Thyroid gland (tissue), 4 donors: ENCODE measurements around the gene ZBTB16. TPM values are rescaled to one million over a fixed set of nuclear protein-coding genes. Genes with fewer than 3 reads are reported as not detected.

ENCODE experiments used
- DNase-seq, 2 donors: peaks; one replicate each; pipeline ENCODE4 v3.0.0-alpha.2; 2019
- H3K27ac ChIP-seq, 3 donors: fragments of 200-600 bp; sonication (generic); 1 replicate in 2 of 3; 2 replicates in 1 of 3; pipeline ENCODE4 v1.5.1; 2016 to 2019; ENCODE audit warnings: mild to moderate bottlenecking in 1 of 3, moderate library complexity in 1 of 3
- H3K27me3 ChIP-seq: fragments of 200-600 bp; sonication (generic); one replicate; pipeline ENCODE4 v1.5.1; 2019
- H3K36me3 ChIP-seq, 2 donors: fragments of 200-600 bp; sonication (generic); one replicate each; pipeline ENCODE4 v1.5.1; 2016 to 2019
- H3K4me1 ChIP-seq, 2 donors: fragments of 200-600 bp; sonication (generic); one replicate each; pipeline ENCODE4 v1.5.1; 2017 to 2019
- H3K4me3 ChIP-seq, 3 donors: fragments of 200-600 bp; sonication (generic); replicated peaks in 1 of 3; 1 replicate in 2 of 3; 2 replicates in 1 of 3; pipeline ENCODE4 v1.5.1; 2016; ENCODE audit warnings: mild to moderate bottlenecking in 1 of 3
- H3K9me3 ChIP-seq: fragments of 200-600 bp; sonication (generic); one replicate; pipeline ENCODE4 v1.5.1; 2017
- POLR2A ChIP-seq, 2 donors: fragments of 450-650 bp; IDR thresholded peaks; one replicate each; pipeline ENCODE4 v1.6.1; 2017; ENCODE audit warnings: antibody characterized with exemption in 2 of 2, mild to moderate bottlenecking in 2 of 2, moderate library complexity in 1 of 2
- WGBS, 2 donors: methylation state at CpG; one replicate each; pipeline ENCODE4 v1.1.5; 2017; 5-methylcytosine and 5-hydroxymethylcytosine counted together
- intact Hi-C: fragments of 100-400 bp; cut with DNase I; formaldehyde crosslinking; loops from one replicate; pipeline ENCODE4 v1.15.1; 2023
- total RNA-seq, 4 donors: library from RNA; depleted of rRNA; stranded (reverse); fragments of >200 nt; gene quantifications; one replicate each; pipeline ENCODE4 v1.2.3, GENCODE V29; 2016
- TF ChIP-seq, protein P1 (sequence below), 6 experiments: fragments of 200-600 bp in 3 of 6; fragments of 450-650 bp in 3 of 6; sonication (generic) in 3 of 6; IDR thresholded peaks; one replicate each; pipeline ENCODE4 v1.5.1; 2016 to 2019; ENCODE audit warnings: antibody characterized with exemption in 6 of 6, mild to moderate bottlenecking in 2 of 6, inconsistent platforms in 1 of 6, moderate library complexity in 1 of 6

The ZBTB16 gene
- total RNA-seq, 4 donors from 2014 or later = 157 to 385 (median 177) TPM

DNA sequence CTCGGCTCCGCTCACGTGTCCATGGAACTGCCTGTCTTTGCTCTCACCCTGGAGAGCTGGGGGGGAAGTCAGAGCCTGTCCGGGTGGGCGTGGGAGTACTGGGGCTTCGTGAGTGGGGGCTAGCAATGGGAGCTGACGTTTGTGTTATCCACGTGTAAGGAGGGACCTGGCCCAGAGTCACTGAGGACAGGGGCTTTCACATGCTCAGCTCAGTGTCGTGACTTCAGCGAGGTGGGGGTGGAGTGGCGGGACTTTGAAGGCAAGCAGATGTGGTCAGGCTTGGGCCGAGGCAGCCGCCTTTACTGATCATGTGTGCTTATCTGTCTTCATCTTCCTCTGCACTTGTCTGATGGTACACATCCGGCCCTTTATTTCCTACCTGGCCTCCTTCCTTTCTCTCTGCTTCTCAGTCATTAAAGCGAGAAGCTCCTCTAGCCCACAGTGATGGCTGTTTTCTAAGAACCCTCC lies 123.6 kb downstream of the ZBTB16 start:
- Histone ChIP-seq H3K27me3 (no peaks in the 10 kb centered on the region), H3K27ac (peak overlapping the region; percentile 13 to 99 (median 99)), H3K9me3 (no peaks in the 10 kb centered on the region), H3K36me3 (peaks cover 13 to 15% of the 10 kb centered on the region in 2 donors), H3K4me1 (peaks cover 42 to 78% of the 10 kb centered on the region in 2 donors), H3K4me3 (no peak overlapping the region)
- TF ChIP-seq, protein P1, sequence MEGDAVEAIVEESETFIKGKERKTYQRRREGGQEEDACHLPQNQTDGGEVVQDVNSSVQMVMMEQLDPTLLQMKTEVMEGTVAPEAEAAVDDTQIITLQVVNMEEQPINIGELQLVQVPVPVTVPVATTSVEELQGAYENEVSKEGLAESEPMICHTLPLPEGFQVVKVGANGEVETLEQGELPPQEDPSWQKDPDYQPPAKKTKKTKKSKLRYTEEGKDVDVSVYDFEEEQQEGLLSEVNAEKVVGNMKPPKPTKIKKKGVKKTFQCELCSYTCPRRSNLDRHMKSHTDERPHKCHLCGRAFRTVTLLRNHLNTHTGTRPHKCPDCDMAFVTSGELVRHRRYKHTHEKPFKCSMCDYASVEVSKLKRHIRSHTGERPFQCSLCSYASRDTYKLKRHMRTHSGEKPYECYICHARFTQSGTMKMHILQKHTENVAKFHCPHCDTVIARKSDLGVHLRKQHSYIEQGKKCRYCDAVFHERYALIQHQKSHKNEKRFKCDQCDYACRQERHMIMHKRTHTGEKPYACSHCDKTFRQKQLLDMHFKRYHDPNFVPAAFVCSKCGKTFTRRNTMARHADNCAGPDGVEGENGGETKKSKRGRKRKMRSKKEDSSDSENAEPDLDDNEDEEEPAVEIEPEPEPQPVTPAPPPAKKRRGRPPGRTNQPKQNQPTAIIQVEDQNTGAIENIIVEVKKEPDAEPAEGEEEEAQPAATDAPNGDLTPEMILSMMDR (IDR thresholded peaks at IDR 0.05) = no peak
- TF ChIP-seq POLR2A (IDR thresholded peaks at IDR 0.05) = no peak
- intact Hi-C loops = loop anchor here (5.0 kb wide), 1 partner anchor 126 kb away; the partner anchor contains the start of gene ZBTB16
- WGBS, 2 donors = 71 to 78% methylated on average over 13 to 15 of the region's 15 CpGs
- no peak for DNase-seq

DNA sequence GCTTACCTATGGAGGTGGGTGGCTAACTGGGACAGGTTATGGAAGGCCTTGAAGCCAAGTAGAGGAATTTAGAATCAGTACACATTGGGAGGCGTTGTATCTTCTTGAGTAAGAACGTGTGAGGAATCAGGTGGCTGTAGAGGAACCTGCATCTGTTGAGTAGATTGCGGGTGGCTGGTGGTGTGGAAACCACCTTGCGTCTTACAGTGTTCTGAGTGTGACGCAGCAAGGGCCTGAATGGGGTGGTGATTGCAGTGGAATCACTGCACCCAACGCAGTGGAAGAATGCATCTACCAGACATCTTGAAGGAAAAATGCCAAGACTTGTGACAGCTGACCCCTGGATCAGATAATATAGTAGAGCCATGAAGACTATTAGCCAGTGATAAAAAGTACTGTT lies 125.9 kb downstream of the ZBTB16 start:
- no peak for DNase-seq
- 88 to 93% methylated on average over 6 of the region's 6 CpGs for WGBS, 2 donors
- H3K27me3 ChIP-seq = no peaks in the 10 kb centered on the region
- TF ChIP-seq POLR2A (IDR thresholded peaks at IDR 0.05) = no peak
- TF ChIP-seq, protein P1 (IDR thresholded peaks at IDR 0.05) = no peak
- H3K27ac ChIP-seq = no peak overlapping the region
- intact Hi-C loops = no loop called here
- peaks cover 27 to 61% of the 10 kb centered on the region in 2 donors for H3K4me1 ChIP-seq
- H3K4me3 ChIP-seq = no peak overlapping the region
- peaks cover 24% of the 10 kb centered on the region in 2 donors for H3K36me3 ChIP-seq
- no peaks in the 10 kb centered on the region for H3K9me3 ChIP-seq

DNA sequence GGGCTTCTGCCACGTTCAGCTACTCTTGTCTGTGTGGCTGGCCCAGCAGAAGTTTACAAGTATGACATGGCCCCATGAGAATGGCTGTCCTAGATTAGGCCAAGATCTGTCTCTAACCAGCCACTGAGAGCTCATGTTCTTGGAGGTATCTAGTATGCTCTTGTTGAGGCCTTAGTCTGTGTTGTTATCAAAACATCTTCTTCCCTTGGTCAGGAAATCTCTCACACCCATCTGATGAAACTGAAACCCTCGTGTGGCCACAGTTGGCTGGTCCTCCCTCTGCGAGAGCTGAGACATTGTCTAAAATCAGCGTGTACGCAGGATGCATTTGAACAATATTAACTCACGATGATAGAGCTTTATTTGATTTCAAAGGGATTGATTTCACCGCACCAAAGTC lies 127.7 kb downstream of the ZBTB16 start:
- intact Hi-C loops = no loop called here
- Histone ChIP-seq H3K27me3 (no peaks in the 10 kb centered on the region), H3K36me3 (peaks cover 31 to 40% of the 10 kb centered on the region in 2 donors), H3K4me3 (no peak overlapping the region), H3K27ac (peak overlapping the region in 1 of 3 donors; percentile 37), H3K4me1 (peaks cover 10 to 44% of the 10 kb centered on the region in 2 donors), H3K9me3 (no peaks in the 10 kb centered on the region)
- no peak for DNase-seq
- no peak for TF ChIP-seq POLR2A (IDR thresholded peaks at IDR 0.05)
- TF ChIP-seq, protein P1 (IDR thresholded peaks at IDR 0.05) = no peak
- WGBS, 2 donors = 82 to 91% methylated on average over 7 of the region's 7 CpGs

DNA sequence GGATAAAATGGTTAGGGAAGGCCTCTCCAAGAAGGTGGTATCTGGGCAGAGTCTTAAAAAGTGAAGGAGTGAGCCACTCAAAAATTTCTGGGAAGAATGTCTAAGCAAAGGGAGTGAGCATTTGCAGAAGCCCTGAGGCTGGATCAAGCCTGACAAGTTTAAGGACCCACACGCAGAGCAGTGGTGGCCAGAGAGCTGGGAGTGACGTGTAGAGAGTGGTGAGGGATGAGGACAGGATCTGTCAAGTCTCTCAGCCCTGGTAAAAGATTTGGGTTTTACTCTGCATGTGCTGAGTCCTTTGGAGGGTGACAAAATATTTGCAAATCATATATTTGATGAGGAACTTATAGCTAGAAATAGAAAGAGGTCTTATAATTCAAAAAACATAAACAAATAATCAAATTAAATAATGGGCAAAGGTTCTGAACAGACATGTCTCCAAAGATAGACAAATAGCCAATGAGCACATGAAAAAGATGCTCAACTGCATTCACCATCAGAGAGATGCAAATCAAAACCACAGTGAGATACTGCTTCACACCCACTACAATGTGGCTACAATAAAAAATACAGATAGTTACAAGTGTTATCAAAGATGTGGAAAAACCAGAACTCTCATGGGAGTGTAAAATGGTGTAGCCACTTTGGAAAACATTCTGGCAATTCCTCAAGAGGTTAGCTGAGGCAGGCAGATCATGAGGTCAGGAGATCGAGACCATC lies 129.5 kb downstream of the ZBTB16 start:
- H3K36me3 ChIP-seq = peaks cover 36 to 48% of the 10 kb centered on the region in 2 donors
- 93 to 97% methylated on average over 3 of the region's 3 CpGs for WGBS, 2 donors
- H3K27me3 ChIP-seq = no peaks in the 10 kb centered on the region
- H3K4me1 ChIP-seq = peaks cover 16 to 44% of the 10 kb centered on the region in 2 donors
- intact Hi-C loops = no loop called here
- no peak for DNase-seq
- H3K9me3 ChIP-seq = no peaks in the 10 kb centered on the region
- no peak overlapping the region for H3K4me3 ChIP-seq
- TF ChIP-seq, protein P1 (IDR thresholded peaks at IDR 0.05) = no peak
- TF ChIP-seq POLR2A (IDR thresholded peaks at IDR 0.05) = no peak
- H3K27ac ChIP-seq = no peak overlapping the region

DNA sequence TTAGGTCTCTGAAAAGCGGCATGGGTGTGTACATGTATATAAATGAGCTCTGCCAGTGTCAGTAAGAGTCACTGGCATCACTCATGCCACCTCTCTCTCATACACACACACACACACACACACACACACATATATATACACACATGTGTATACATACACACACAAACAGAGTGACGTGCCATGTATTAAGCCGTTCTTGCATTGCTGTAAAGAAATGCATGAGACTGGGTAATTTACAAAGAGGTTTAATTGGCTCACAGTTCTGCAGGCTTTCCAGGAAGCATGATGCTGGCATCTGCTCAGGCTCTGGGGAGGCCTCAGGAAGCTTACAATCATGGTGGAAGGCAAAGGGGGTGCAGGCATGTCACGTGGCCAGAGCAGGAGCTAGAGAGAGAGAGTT lies 131.1 kb downstream of the ZBTB16 start:
- peaks cover 36 to 48% of the 10 kb centered on the region in 2 donors for H3K36me3 ChIP-seq
- no peak overlapping the region for H3K27ac ChIP-seq
- no peaks in the 10 kb centered on the region for H3K9me3 ChIP-seq
- intact Hi-C loops = no loop called here
- TF ChIP-seq, protein P1 (IDR thresholded peaks at IDR 0.05) = no peak
- TF ChIP-seq POLR2A (IDR thresholded peaks at IDR 0.05) = no peak
- H3K4me3 ChIP-seq = no peak overlapping the region
- 93 to 95% methylated on average over 3 to 4 of the region's 4 CpGs for WGBS, 2 donors
- H3K27me3 ChIP-seq = no peaks in the 10 kb centered on the region
- no peak for DNase-seq
- peaks cover 31 to 46% of the 10 kb centered on the region in 2 donors for H3K4me1 ChIP-seq
